ENCODE data around the gene ANGEL2.

DNA sequence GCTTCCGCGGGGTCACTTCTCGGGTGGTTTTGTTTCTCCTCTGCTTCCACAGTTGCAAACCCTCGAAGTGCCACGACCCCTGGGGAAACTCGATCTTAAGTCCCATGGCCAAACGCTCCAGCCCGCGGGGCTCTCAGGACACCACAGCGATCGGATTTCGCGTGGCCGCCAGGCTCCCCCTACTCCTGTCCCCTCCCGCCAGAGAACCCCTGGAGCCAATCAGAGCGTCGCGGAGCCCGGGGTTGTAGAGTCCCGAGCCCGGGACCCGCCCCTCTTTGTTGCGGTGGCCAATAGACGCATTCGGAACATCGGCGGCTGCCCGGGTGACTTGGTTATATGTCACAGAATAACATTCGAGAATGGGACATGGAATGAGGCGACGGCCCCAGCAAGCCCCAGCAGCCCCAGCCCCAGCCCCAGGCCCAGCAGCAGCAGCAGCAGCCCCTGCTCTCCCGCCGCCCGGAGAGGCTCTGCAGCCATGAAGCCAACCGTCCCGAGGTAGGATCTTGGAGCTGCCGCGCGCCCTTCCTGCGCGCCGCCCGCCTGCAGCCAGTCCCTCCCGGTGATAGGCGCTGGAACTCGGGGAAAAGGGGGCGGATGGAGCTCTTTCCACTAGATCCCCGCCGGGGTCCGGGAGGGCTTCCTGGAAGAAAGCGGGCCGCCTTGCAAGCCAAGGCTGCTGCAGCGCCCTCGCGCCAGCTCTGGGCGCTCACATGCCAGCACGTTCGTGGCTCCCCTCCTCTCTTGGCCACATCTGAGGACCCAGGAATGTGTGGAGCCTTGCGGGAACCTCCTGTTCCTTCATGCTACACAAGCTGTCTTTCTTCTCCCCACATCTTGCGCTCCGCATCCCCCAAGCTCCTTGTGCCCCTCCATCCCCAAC is 65.2 kb downstream of the ANGEL2 start, which contains the start of gene VASH2:
- peak; percentile 16 for TF ChIP-seq CTCF (conservative IDR thresholded peaks at IDR 0.05; ENCODE audit: low read length)
- TF ChIP-seq EZH2phosphoT487 (IDR thresholded peaks at IDR 0.05; ENCODE audit: borderline replicate concordance): no peak
